Measurements from ENCODE around the gene MAPK1. TPM values are rescaled to one million over a fixed set of nuclear protein-coding genes. Genes with fewer than 3 reads are reported as not detected.

Gene MAPK1
- total RNA-seq, 1 experiment from 2014 or later: 87.4 TPM

- no peak for TF ChIP-seq ELF4 (CRISPR knock-in tag; IDR thresholded peaks at IDR 0.05; ENCODE audit: low read depth)
- TF ChIP-seq ATF2 (CRISPR knock-in tag; IDR thresholded peaks at IDR 0.05; ENCODE audit: borderline replicate concordance, low read depth): no peak
- no peak for TF ChIP-seq TEAD4 (CRISPR knock-in tag; IDR thresholded peaks at IDR 0.05)
- no peak for TF ChIP-seq CBFB (CRISPR knock-in tag; IDR thresholded peaks at IDR 0.05; ENCODE audit: low read depth)
These were observed 112.9 kb downstream of the MAPK1 start (continued) for GRCh38 chr22:21754523-21754922.

DNA sequence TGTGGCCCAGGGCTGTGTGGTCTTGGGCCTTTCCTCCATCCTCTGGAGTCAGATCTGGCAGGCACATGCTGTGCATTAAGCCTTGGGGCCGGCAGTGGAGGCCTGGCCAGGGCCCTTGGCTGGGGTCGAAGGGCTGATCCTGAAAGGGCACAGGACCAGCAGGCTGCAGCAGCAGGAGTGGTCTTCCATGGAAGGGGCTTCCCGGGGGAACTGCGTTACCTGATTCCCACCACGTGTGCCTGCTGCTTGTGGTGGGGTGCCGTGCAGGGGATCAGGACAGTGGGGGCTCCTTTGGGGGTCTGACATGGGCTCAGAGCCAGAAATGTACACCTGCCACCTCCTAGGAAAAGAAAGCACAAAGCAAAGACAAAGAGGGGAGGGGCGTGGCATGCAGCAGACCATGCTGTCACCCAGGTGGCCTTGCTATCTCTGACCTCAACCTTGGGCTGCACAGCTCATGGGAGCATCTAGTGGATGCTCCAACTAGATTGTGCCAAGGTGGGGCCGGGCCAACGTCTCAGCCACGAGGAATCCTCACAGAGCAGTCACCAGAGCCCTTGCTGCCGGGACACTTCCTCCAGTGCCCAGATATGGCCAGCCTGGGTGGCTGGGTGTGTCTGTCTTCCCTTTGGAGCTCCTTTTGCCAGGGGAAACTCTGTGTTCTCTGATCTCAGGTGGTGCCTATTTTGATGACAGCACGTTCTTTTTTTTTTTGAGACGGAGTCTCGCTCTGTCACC lies 113.9 kb downstream of the MAPK1 start:
- POLR2A ChIA-PET: no interaction called here
- DNase-seq (ENCODE audit: low spot score) (no peak), ATAC-seq (no peak)
- 0 out of 2 replicates have a peak overlapping the region, but pooled peaks have one; percentile 23 for H3K27ac Mint-ChIP-seq
- H3K4me1 Mint-ChIP-seq: 0 out of 2 replicates have a peak, but pooled peaks cover 4% of the 10 kb centered on the region
- H3K27me3 Mint-ChIP-seq (ENCODE audit: low read depth): no peaks in the 10 kb centered on the region
- H3K9me3 Mint-ChIP-seq: no peaks in the 10 kb centered on the region
- no peak overlapping the region for H3K4me3 Mint-ChIP-seq
- peaks cover 4% of the 10 kb centered on the region for H3K36me3 Mint-ChIP-seq
- no peak for TF ChIP-seq NR2C2 (CRISPR knock-in tag; IDR thresholded peaks at IDR 0.05)
- TF ChIP-seq SMAD3 (CRISPR knock-in tag; IDR thresholded peaks at IDR 0.05; ENCODE audit: borderline replicate concordance): no peak
- no peak for TF ChIP-seq ZBTB21 (CRISPR knock-in tag; IDR thresholded peaks at IDR 0.05; ENCODE audit: borderline replicate concordance)
- CTCF ChIA-PET: interaction anchor here (0.9 to 1.0 kb wide), 2 partner anchors 194 to 199 kb away, joined by 3 read pairs; partner anchors contain the start of gene PPM1F

DNA sequence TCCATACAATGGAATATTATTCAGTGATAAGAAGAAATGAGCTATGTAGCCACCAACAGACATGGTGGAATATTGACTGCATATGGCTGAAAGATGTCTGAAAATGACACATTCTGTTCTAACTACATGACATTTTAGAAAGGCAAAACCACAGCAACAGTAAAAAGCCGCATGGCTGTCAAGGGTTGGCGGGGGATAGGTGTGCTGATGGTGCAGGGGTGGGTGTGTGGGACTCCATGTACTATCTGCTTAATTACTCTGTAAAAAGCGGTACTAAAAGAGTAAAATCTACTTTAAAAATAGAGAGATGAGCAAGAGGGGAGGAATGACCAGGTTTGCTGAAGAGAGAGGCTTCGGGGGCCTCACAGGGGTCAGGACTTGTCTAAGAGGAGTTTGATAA lies 115.2 kb downstream of the MAPK1 start:
- Mint-ChIP-seq H3K36me3 (no peaks in the 10 kb centered on the region), H3K9me3 (no peaks in the 10 kb centered on the region), H3K4me1 (0 out of 2 replicates have a peak, but pooled peaks cover 6% of the 10 kb centered on the region), H3K4me3 (no peak overlapping the region), H3K27ac (peak overlapping the region; percentile 73; the same call in 1 of the 2 replicates), H3K27me3 (ENCODE audit: low read depth) (no peaks in the 10 kb centered on the region)
- ChIA-PET CTCF (no interaction called here), POLR2A (interaction anchor here (0.9 kb wide), 1 partner anchor 13 kb away, joined by 3 read pairs; no protein-coding TSS in a partner anchor)
- ATAC-seq (no peak), DNase-seq (ENCODE audit: low spot score) (no peak)
- no peak for TF ChIP-seq STAT6 (CRISPR knock-in tag; conservative IDR thresholded peaks at IDR 0.05; ENCODE audit: low read depth)
- TF ChIP-seq USF2 (CRISPR knock-in tag; IDR thresholded peaks at IDR 0.05): no peak
- TF ChIP-seq FOXJ3 (CRISPR knock-in tag; IDR thresholded peaks at IDR 0.05; ENCODE audit: borderline replicate concordance): no peak
- TF ChIP-seq FOXP4 (CRISPR knock-in tag; IDR thresholded peaks at IDR 0.05): no peak
- no peak for TF ChIP-seq ZNF138 (CRISPR knock-in tag; conservative IDR thresholded peaks at IDR 0.05)
- TF ChIP-seq RELA (CRISPR knock-in tag; IDR thresholded peaks at IDR 0.05; ENCODE audit: borderline replicate concordance): no peak
- TF ChIP-seq ZNF263 (CRISPR knock-in tag; IDR thresholded peaks at IDR 0.05; ENCODE audit: low read depth): no peak
- no peak for TF ChIP-seq GTF2I (CRISPR knock-in tag; conservative IDR thresholded peaks at IDR 0.05)
- no peak for TF ChIP-seq ZNF219 (CRISPR knock-in tag; IDR thresholded peaks at IDR 0.05; ENCODE audit: borderline replicate concordance)
- TF ChIP-seq ATF2 (CRISPR knock-in tag; IDR thresholded peaks at IDR 0.05; ENCODE audit: borderline replicate concordance, low read depth): no peak
- TF ChIP-seq SMAD4 (CRISPR knock-in tag; IDR thresholded peaks at IDR 0.05): no peak
- TF ChIP-seq, protein P1, sequence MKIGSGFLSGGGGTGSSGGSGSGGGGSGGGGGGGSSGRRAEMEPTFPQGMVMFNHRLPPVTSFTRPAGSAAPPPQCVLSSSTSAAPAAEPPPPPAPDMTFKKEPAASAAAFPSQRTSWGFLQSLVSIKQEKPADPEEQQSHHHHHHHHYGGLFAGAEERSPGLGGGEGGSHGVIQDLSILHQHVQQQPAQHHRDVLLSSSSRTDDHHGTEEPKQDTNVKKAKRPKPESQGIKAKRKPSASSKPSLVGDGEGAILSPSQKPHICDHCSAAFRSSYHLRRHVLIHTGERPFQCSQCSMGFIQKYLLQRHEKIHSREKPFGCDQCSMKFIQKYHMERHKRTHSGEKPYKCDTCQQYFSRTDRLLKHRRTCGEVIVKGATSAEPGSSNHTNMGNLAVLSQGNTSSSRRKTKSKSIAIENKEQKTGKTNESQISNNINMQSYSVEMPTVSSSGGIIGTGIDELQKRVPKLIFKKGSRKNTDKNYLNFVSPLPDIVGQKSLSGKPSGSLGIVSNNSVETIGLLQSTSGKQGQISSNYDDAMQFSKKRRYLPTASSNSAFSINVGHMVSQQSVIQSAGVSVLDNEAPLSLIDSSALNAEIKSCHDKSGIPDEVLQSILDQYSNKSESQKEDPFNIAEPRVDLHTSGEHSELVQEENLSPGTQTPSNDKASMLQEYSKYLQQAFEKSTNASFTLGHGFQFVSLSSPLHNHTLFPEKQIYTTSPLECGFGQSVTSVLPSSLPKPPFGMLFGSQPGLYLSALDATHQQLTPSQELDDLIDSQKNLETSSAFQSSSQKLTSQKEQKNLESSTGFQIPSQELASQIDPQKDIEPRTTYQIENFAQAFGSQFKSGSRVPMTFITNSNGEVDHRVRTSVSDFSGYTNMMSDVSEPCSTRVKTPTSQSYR (CRISPR knock-in tag; IDR thresholded peaks at IDR 0.05): no peak
